ENCODE results near the gene NOP9.
A peak's percentile ranks its signal among the peaks of the same experiment; 100 is the strongest.

NOP9 gene

DNA sequence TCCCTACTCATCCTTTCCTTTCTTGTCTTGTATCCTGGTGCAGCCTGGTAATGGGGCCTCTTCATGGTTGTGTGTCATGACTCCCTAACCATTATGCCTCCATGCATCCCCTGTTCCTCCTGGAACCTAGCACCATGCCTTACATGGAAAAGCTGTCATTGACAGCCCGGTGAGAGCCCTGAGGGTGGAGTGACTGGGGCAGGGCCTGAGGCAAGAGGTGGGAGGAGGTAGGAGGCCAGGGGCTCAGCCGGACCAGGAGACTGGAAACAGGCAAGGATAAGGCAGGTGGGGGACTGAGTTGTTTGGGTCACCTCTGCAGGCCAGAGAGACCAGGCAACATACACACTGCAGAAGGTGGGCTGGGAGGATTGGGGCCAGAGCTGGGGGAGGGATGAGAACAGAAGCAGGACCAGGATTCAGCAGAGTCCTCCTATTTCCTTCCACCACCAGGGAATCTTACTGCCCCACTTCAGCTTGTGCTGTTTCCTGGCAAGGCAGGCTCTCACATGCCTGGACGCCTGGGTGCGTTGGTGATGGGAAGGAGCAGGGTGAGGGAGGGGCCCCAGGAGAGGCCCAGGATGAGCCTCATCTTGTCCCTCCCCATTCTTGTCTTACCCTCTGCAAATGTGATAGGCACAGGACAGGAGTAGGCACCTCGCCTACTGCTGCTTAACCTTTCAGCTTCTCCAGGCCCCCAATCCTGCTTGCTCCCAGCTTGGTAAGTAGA lies 10.1 kb downstream of the NOP9 start, which contains the start of gene LTB4R2:
LTB4R2 (plus strand) TSS at position 603 of the 727 bp plus-strand sequence. CDS start 525 bp downstream, outside the sequence.
- no peaks in the 10 kb centered on the region for H4K20me1 ChIP-seq (ENCODE audit: control insufficient read depth, insufficient read depth, low read depth, low read length)
- peaks cover 10% of the 10 kb centered on the region; the same call in 1 of the 2 replicates for H3F3A ChIP-seq (ENCODE audit: control insufficient read depth, insufficient read depth)
- no peaks in the 10 kb centered on the region for H3K9me2 ChIP-seq (replicated peaks; ENCODE audit: control insufficient read depth, low read length)
- TF ChIP-seq EZH2phosphoT487 (IDR thresholded peaks at IDR 0.05; ENCODE audit: borderline replicate concordance, low read length) (no peak), CTCF (IDR thresholded peaks at IDR 0.05; ENCODE audit: low read depth, low read length, poor library complexity, severe bottlenecking) (no peak)
- H3K36me3 ChIP-seq (ENCODE audit: control insufficient read depth, low read length), result peaks cover 73% of the 10 kb centered on the region
- peaks cover 44% of the 10 kb centered on the region for H3K4me1 ChIP-seq (ENCODE audit: control insufficient read depth, low read length)
- 0 out of 2 replicates have a peak, but pooled peaks cover 2% of the 10 kb centered on the region for H3K79me2 ChIP-seq (ENCODE audit: control insufficient read depth, low read length)
- H3K27me3 ChIP-seq (ENCODE audit: control insufficient read depth, low read length), result no peaks in the 10 kb centered on the region
- peak within 1 kb of the TSS; percentile 28 for H3K27ac ChIP-seq (ENCODE audit: low read depth, low read length)
- H3K9me3 ChIP-seq (ENCODE audit: control insufficient read depth, insufficient read depth, low read length), result no peaks in the 10 kb centered on the region
- H3K4me2 ChIP-seq (ENCODE audit: low read length), result peak within 1 kb of the TSS; percentile 61
- peak within 1 kb of the TSS; percentile 50 for H3K4me3 ChIP-seq (ENCODE audit: low read length)

- Histone ChIP-seq H3K9me3 (ENCODE audit: control insufficient read depth, insufficient read depth, low read length) (no peaks in the 10 kb centered on the region), H3K4me1 (ENCODE audit: control insufficient read depth, low read length) (peaks cover 44% of the 10 kb centered on the region), H3K9me2 (replicated peaks; ENCODE audit: control insufficient read depth, low read length) (no peaks in the 10 kb centered on the region), H3F3A (ENCODE audit: control insufficient read depth, insufficient read depth) (peaks cover 10% of the 10 kb centered on the region; the same call in 1 of the 2 replicates), H3K36me3 (ENCODE audit: control insufficient read depth, low read length) (peaks cover 69% of the 10 kb centered on the region), H3K4me3 (ENCODE audit: low read length) (peak overlapping the region; percentile 50), H3K4me2 (ENCODE audit: low read length) (peak overlapping the region; percentile 61), H4K20me1 (ENCODE audit: control insufficient read depth, insufficient read depth, low read depth, low read length) (no peaks in the 10 kb centered on the region), H3K27me3 (ENCODE audit: control insufficient read depth, low read length) (no peaks in the 10 kb centered on the region), H3K27ac (ENCODE audit: low read depth, low read length) (no peak overlapping the region), H3K79me2 (ENCODE audit: control insufficient read depth, low read length) (0 out of 2 replicates have a peak, but pooled peaks cover 2% of the 10 kb centered on the region)
- no peak for TF ChIP-seq CTCF (IDR thresholded peaks at IDR 0.05; ENCODE audit: low read depth, low read length, poor library complexity, severe bottlenecking)
- no peak for TF ChIP-seq EZH2phosphoT487 (IDR thresholded peaks at IDR 0.05; ENCODE audit: borderline replicate concordance, low read length)
These were observed 10.6 kb downstream of the NOP9 start for GRCh38 chr14:24310265-24310645.

GRCh38 chr14:24310646-24311604 lies 11.3 kb downstream of the NOP9 start, which contains the start of gene LTB4R:
TSS of gene LTB4R (plus strand) at chr14:24311502. CDS start at chr14:24315652, 4,150 bp downstream.
- H3K4me3 ChIP-seq (ENCODE audit: low read length), result peak within 1 kb of the TSS; percentile 50
- no peaks in the 10 kb centered on the region for H3K27me3 ChIP-seq (ENCODE audit: control insufficient read depth, low read length)
- no peaks in the 10 kb centered on the region for H3K9me2 ChIP-seq (replicated peaks; ENCODE audit: control insufficient read depth, low read length)
- TF ChIP-seq CTCF (IDR thresholded peaks at IDR 0.05; ENCODE audit: low read depth, low read length, poor library complexity, severe bottlenecking) (no peak), EZH2phosphoT487 (IDR thresholded peaks at IDR 0.05; ENCODE audit: borderline replicate concordance, low read length) (no peak)
- H3K4me2 ChIP-seq (ENCODE audit: low read length), result peak within 1 kb of the TSS; percentile 61
- H3K79me2 ChIP-seq (ENCODE audit: control insufficient read depth, low read length), result 0 out of 2 replicates have a peak, but pooled peaks cover 2% of the 10 kb centered on the region
- H3K36me3 ChIP-seq (ENCODE audit: control insufficient read depth, low read length), result peaks cover 62% of the 10 kb centered on the region
- no peaks in the 10 kb centered on the region for H4K20me1 ChIP-seq (ENCODE audit: control insufficient read depth, insufficient read depth, low read depth, low read length)
- peaks cover 10% of the 10 kb centered on the region; the same call in 1 of the 2 replicates for H3F3A ChIP-seq (ENCODE audit: control insufficient read depth, insufficient read depth)
- no peaks in the 10 kb centered on the region for H3K9me3 ChIP-seq (ENCODE audit: control insufficient read depth, insufficient read depth, low read length)
- H3K27ac ChIP-seq (ENCODE audit: low read depth, low read length), result peak within 1 kb of the TSS; percentile 28
- H3K4me1 ChIP-seq (ENCODE audit: control insufficient read depth, low read length), result peaks cover 44% of the 10 kb centered on the region
